Non-pigmented ciliary epithelial cell (primary cell): ENCODE measurements around the gene TMA7B.

ENCODE experiments used
- DNase-seq: peaks from one replicate; pipeline ENCODE4 v3.0.0-alpha.2; 2010; ENCODE audit warnings: low read depth

Gene TMA7B

GRCh38 chr22:40002935-40003715 is 42.9 kb downstream of the TMA7B start:
- DNase-seq, result no peak

DNA sequence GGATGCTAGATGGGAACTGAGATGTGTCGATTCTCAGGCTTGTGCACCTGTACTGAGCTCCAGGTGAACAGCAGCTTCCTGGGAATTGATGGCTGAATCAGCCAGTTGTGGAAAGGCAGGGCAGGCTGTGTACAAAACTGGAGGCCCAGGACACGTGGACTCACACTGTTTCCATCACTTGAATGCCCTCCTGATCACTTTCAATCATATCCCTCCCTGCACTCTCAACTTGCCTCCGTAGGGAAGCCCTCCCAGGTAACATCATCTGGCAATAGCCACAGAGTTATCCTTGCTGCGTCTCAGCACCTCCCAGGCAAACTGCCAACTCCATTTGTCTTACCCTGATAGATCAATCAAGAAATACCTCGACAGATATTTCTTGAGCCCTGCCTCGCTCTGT is 44.6 kb downstream of the TMA7B start:
- DNase-seq, result no peak

DNA sequence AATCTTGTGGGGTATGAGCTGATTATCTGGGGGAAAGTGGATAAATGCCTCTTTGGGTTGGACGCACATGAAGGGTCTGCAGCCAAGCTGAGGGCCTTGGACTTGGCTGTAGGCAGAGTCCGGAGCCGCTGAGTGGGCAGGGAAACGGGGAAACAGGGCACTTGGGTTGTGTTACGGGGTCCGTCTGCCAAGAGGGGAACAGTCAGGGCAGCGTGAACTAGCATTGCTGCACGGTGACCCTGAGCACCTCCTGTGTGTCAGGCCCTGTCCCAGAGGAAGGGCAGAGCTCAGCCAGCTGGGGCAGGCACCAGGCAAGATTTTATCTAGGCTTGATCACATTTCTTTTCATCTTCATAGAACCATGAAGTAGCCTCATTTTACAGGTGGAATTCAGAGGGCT is 46.4 kb downstream of the TMA7B start:
- DNase-seq, result no peak

DNA sequence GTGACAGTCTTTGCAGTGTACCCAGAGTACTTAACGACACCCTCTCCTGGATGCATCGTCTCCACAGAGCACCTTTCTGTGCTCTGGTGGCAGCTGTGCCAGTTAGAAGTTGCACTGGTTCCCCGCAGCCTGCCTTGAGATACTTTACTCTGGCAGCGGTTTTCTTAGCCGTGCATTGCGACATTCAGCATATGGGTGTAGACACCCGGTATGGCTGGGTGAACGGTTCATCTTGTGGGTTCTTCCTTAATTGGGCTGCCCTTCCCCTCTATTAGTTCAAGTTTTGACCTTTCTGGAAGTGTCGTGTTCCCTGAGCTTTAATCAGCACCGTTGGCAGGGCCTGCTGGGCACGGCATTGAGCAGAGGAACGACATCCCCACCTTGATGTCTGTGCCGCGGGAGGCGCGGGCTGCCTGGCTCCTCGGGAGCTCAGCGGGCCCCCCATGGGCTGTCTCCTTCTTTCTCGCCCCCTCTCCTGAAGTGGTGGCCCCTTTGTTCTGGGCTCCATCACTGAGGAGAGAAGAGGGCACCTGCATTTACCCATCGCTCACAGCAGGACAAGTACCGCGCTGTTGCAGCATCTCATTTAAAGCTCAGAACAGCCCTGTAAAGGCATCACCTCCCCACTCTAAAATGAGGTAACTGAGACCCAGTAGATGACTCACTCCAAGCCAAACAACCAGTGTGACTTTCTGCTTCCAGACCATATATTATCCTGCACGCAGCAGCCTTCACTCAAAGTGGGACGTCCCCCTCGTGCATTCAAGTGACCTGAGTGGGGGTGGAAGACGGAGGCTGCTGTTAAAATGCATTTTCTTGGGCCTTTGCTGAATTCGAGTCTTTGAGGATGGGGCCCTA is 47.9 kb downstream of the TMA7B start:
- no peak for DNase-seq

- DNase-seq, result no peak
Measured at GRCh38 chr22:40008726-40009291, 48.6 kb downstream of the TMA7B start.

- DNase-seq, result no peak
Measured at GRCh38 chr22:40009292-40009774, 49.1 kb downstream of the TMA7B start.

DNA sequence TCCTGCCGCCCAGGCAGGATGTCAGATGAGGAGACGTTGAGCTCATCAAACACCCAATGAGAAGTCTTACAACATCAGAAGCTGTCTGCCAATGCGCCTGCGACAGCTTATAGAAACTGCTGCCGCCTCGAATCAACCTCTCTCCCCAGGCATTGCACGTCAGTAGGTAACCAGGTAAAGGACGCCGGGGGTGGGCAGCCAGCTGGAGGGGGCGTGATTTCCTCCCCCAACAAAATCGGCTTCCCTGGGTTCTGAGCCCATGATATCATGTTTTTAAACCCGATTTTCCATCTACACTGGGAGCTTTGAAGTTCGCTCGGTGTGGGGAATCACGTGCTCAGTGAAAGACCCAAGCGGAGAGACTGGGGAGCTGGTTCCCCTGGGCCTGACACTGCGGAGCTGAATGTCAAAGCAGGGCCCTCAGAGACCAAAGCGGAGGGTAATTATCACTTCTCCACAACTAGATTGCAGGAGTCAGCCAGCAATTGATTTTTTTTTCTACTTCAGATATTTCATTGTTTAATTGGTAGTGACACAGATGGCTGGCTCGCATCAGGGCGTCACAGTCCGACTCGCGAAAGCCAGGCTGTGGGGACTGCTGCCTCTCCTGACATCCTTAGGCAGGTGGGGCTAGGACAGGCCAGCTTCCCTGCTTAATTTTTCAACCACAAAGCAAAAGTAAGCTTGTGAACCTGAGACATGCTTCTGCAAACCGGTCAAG is 49.9 kb downstream of the TMA7B start:
- no peak for DNase-seq

GRCh38 chr22:40010746-40011145 is 50.5 kb downstream of the TMA7B start:
- DNase-seq, result no peak
